SK-N-SH (cell line): ENCODE results near the gene OR8H3. TPM values are rescaled to one million over a fixed set of nuclear protein-coding genes. Genes with fewer than 3 reads are reported as not detected.

Experiments
- CTCF ChIA-PET: fragments of 300-600, 350-600 bp; formaldehyde crosslinking; extraction: SDS; loops from one replicate; lab custom pipeline; 2021; lab: Yijun Ruan, JAX
- POLR2A ChIA-PET: fragments of 350-600 bp; sonication (Branson Sonifier 250); formaldehyde crosslinking; extraction: SDS; loops from one replicate; lab custom pipeline; 2020; ENCODE audit warnings: antibody characterized with exemption, inconsistent platforms; lab: Yijun Ruan, JAX
- DNase-seq: peaks from one replicate; pipeline ENCODE4 v3.0.0; 2012
- H2AFZ ChIP-seq: fragments of 200-600 bp; sonication (generic); 2 replicates; pipeline ENCODE4 v1.8.1; 2016; ENCODE audit warnings: antibody characterized with exemption, mild to moderate bottlenecking, low read depth
- H3F3A ChIP-seq: fragments of 200-600 bp; sonication (generic); replicated peaks from 2 replicates; pipeline ENCODE3; 2016; ENCODE audit warnings: antibody characterized with exemption, mild to moderate bottlenecking; ENCODE audit not compliant: insufficient read depth
- H3K27ac ChIP-seq, 2 experiments: fragments of 200-500 bp in 1 of 2; fragments of 200-600 bp in 1 of 2; sonication (Bioruptor generic) in 1 of 2; sonication (generic), shearing (Covaris generic) in 1 of 2; 2 replicates each; pipeline versions ENCODE4 v1.5.1 to v1.6.1; 2014 to 2016; ENCODE audit warnings: low read depth in 2 of 2, inconsistent platforms in 1 of 2, low read length in 1 of 2, mild to moderate bottlenecking in 1 of 2, mixed read lengths in 1 of 2
- H3K27me3 ChIP-seq: fragments of 200-600 bp; sonication (generic), shearing (Covaris generic); 2 replicates; pipeline ENCODE4 v1.6.1; 2016; ENCODE audit warnings: mixed run types; ENCODE audit not compliant: insufficient read depth
- H3K36me3 ChIP-seq, 2 experiments: fragments of 200-500 bp in 1 of 2; fragments of 200-600 bp in 1 of 2; sonication (Bioruptor generic) in 1 of 2; sonication (generic) in 1 of 2; replicated peaks in 1 of 2; 2 replicates each; pipeline versions ENCODE3 to v1.5.1; 2014 to 2016; ENCODE audit warnings: low read length in 1 of 2, mild to moderate bottlenecking in 1 of 2; ENCODE audit not compliant: insufficient read depth in 2 of 2, control insufficient read depth in 1 of 2
- H3K4me1 ChIP-seq, 2 experiments: fragments of 200-500 bp in 1 of 2; fragments of 200-600 bp in 1 of 2; sonication (Bioruptor generic) in 1 of 2; sonication (generic), shearing (Covaris generic) in 1 of 2; 2 replicates each; pipeline versions ENCODE4 v1.5.1 to v1.6.1; 2014 to 2016; ENCODE audit warnings: low read depth in 1 of 2, low read length in 1 of 2, mixed run types in 1 of 2; ENCODE audit not compliant: insufficient read depth in 2 of 2, control insufficient read depth in 1 of 2
- H3K4me2 ChIP-seq: fragments of 200-600 bp; sonication (generic), shearing (Covaris generic); 2 replicates; pipeline ENCODE4 v1.6.1; 2017; ENCODE audit warnings: mixed run types
- H3K4me3 ChIP-seq, 2 experiments: fragments of 200-500 bp in 1 of 2; fragments of 200-600 bp in 1 of 2; sonication (Bioruptor generic) in 1 of 2; sonication (generic), shearing (Covaris generic) in 1 of 2; 2 replicates each; pipeline versions ENCODE4 v1.5.1 to v1.8.1; 2014 to 2016; ENCODE audit warnings: low read depth in 2 of 2, inconsistent platforms in 1 of 2, low read length in 1 of 2, mild to moderate bottlenecking in 1 of 2, mixed read lengths in 1 of 2, moderate library complexity in 1 of 2
- H3K79me2 ChIP-seq: fragments of 200-600 bp; sonication (generic); 2 replicates; pipeline ENCODE4 v1.8.1; 2017; ENCODE audit warnings: mild to moderate bottlenecking; ENCODE audit not compliant: insufficient read depth
- H3K9ac ChIP-seq: fragments of 200-600 bp; sonication (generic); 2 replicates; pipeline ENCODE4 v1.6.1; 2017; ENCODE audit warnings: mixed run types
- H3K9me2 ChIP-seq: fragments of 200-600 bp; sonication (generic); 2 replicates; pipeline ENCODE4 v1.6.1; 2017; ENCODE audit warnings: mixed run types
- H3K9me3 ChIP-seq: fragments of 200-600 bp; sonication (generic); 2 replicates; pipeline ENCODE4 v1.6.1; 2017; ENCODE audit warnings: mixed run types, mild to moderate bottlenecking, moderate library complexity
- H4K20me1 ChIP-seq: fragments of 200-600 bp; sonication (generic); 2 replicates; pipeline ENCODE4 v1.6.1; 2017; ENCODE audit warnings: mild to moderate bottlenecking, mixed run types; ENCODE audit not compliant: insufficient read depth
- CHD2 ChIP-seq: fragments of 150-350 bp; IDR thresholded peaks from 2 replicates; pipeline ENCODE4 v1.6.1; 2018; ENCODE audit warnings: low read length; ENCODE audit not compliant: partially characterized antibody
- ELF1 ChIP-seq: IDR thresholded peaks from 2 replicates; pipeline ENCODE4 v1.4.0; 2012
- EP300 ChIP-seq, 2 experiments: IDR thresholded peaks; 2 replicates each; pipeline versions ENCODE4 v1.4.0 to v1.6.1; 2012; ENCODE audit warnings: borderline replicate concordance in 1 of 2, low read depth in 1 of 2, low read length in 1 of 2
- FOSL2 ChIP-seq: IDR thresholded peaks from 2 replicates; pipeline ENCODE4 v1.4.0; 2012; ENCODE audit warnings: low read depth, mild to moderate bottlenecking, moderate library complexity, borderline replicate concordance
- FOXJ3 ChIP-seq: sonication (generic); formaldehyde crosslinking; IDR thresholded peaks from 2 replicates; pipeline ENCODE4 v1.5.1; 2020; ENCODE audit warnings: mild to moderate bottlenecking, missing genetic modification reagents
- GATA2 ChIP-seq: sonication (generic); formaldehyde crosslinking; IDR thresholded peaks from 2 replicates; pipeline ENCODE4 v1.5.0; 2020; ENCODE audit warnings: mild to moderate bottlenecking, missing genetic modification reagents
- JUND ChIP-seq: IDR thresholded peaks from 2 replicates; pipeline ENCODE4 v1.4.0; 2012
- MEF2A ChIP-seq: IDR thresholded peaks from 2 replicates; pipeline ENCODE4 v1.4.0; 2012; ENCODE audit warnings: low read depth, borderline replicate concordance
- NRF1 ChIP-seq: IDR thresholded peaks from 2 replicates; pipeline ENCODE4 v1.6.1; 2012; ENCODE audit warnings: low read depth, mild to moderate bottlenecking, low read length
- POLR2AphosphoS5 ChIP-seq: IDR thresholded peaks from 2 replicates; pipeline ENCODE4 v1.6.1; 2012; ENCODE audit warnings: low read depth, low read length
- RAD21 ChIP-seq: IDR thresholded peaks from 2 replicates; pipeline ENCODE4 v1.6.1; 2012; ENCODE audit warnings: mild to moderate bottlenecking, low read length
- RFX5 ChIP-seq: IDR thresholded peaks from 2 replicates; pipeline ENCODE4 v1.6.1; 2012; ENCODE audit warnings: mild to moderate bottlenecking, improper control_type of control experiment, low read length
- RXRA ChIP-seq: IDR thresholded peaks from 2 replicates; pipeline ENCODE4 v1.4.0; 2012; ENCODE audit warnings: low read depth, mild to moderate bottlenecking, borderline replicate concordance
- SMC3 ChIP-seq: IDR thresholded peaks from 2 replicates; pipeline ENCODE4 v1.6.1; 2012; ENCODE audit warnings: low read depth, low read length, improper control_type of control experiment
- TAF1 ChIP-seq: IDR thresholded peaks from 2 replicates; pipeline ENCODE4 v1.6.1; 2012; ENCODE audit warnings: low read depth, mild to moderate bottlenecking, low read length, moderate library complexity, borderline replicate concordance
- TCF12 ChIP-seq: IDR thresholded peaks from 2 replicates; pipeline ENCODE4 v1.4.0; 2012
- TEAD4 ChIP-seq: IDR thresholded peaks from 2 replicates; pipeline ENCODE4 v1.4.0; 2012; ENCODE audit warnings: mild to moderate bottlenecking, borderline replicate concordance; ENCODE audit not compliant: insufficient read depth
- WGBS: methylation state at CpG from one replicate; pipeline ENCODE4 v1.1.6; 2017; ENCODE audit warnings: low lambda C conversion rate; 5-methylcytosine and 5-hydroxymethylcytosine counted together
- polyA plus RNA-seq, 3 experiments: library from polyadenylated mRNA; depleted of rRNA; stranded (reverse); fragments of >200 nt; gene quantifications; 2 replicates each; pipeline ENCODE4 v1.2.3, GENCODE V29; 2012
- TF ChIP-seq, protein P1 (sequence below): IDR thresholded peaks from 2 replicates; pipeline ENCODE4 v1.6.1; 2012; ENCODE audit warnings: mild to moderate bottlenecking, low read depth, low read length, moderate library complexity
- TF ChIP-seq, protein P2 (sequence below): fragments of 150-350 bp; IDR thresholded peaks from 2 replicates; pipeline ENCODE4 v1.6.1; 2017; ENCODE audit warnings: antibody characterized with exemption, low read length, low read depth, borderline replicate concordance
- TF ChIP-seq, protein P3 (sequence below): IDR thresholded peaks from 2 replicates; pipeline ENCODE4 v1.4.0; 2012; ENCODE audit warnings: low read depth
- TF ChIP-seq, protein P4 (sequence below): IDR thresholded peaks from 2 replicates; pipeline ENCODE4 v1.4.0; 2012; ENCODE audit warnings: low read depth, borderline replicate concordance
- TF ChIP-seq, protein P5 (sequence below): fragments of 200-600 bp; sonication (generic); IDR thresholded peaks from 2 replicates; pipeline ENCODE4 v1.6.1; 2017; ENCODE audit warnings: antibody characterized with exemption, mild to moderate bottlenecking, moderate library complexity
- TF ChIP-seq, protein P6 (sequence below): IDR thresholded peaks from 2 replicates; pipeline ENCODE4 v1.4.0; 2012; ENCODE audit warnings: low read depth, borderline replicate concordance

OR8H3 gene
- polyA plus RNA-seq, 1 of the 3 experiments (the other 2 are of a cell fraction), result not detected

DNA sequence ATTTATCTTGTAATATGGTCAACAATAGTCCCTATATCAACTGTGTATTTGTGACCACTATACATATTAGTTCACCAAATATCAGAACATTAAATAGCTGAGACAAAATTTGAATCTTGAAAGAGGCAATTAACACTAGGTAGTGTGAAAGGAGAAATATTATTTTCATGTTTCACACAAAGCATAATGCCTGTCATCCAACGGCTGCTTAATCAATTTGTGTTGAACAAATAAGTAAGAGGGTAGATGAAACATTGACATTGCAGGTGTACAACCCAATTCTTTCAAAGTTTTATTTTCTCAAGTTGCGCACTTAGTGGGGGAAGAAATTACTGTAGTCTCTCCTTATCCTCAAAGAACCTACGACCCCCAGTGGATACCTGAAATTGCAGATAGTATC is 32.5 kb upstream of the OR8H3 start:
- POLR2A ChIA-PET, result no interaction called here
- 12% methylated on average over 3 of the region's 3 CpGs for WGBS
- no peak for DNase-seq

DNA sequence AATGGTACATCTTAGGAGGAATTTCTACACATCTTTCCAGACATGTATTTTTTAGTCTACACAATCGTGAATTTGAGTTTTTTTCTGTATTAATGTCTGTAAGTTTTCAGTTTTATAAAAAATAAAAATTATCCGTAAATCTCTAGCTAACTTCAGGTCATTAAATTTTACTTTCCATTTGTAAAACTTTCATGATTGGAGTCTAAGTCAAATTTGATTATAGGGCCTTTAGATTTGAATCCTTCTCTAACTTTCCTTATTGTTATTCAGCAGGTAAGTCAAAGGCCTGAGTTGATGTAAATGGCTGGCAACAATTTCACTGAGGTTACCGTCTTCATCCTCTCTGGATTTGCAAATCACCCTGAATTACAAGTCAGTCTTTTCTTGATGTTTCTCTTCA is 29.2 kb upstream of the OR8H3 start, which contains the start of gene OR8I2:
TSS of gene OR8I2 (plus strand) at position 301 of the 400 bp plus-strand sequence. CDS start at position 301, 0 bp downstream.
- CTCF ChIA-PET, result no interaction called here
- no peak within 1 kb of the TSS for H3K4me2 ChIP-seq
- TF ChIP-seq, protein P1, sequence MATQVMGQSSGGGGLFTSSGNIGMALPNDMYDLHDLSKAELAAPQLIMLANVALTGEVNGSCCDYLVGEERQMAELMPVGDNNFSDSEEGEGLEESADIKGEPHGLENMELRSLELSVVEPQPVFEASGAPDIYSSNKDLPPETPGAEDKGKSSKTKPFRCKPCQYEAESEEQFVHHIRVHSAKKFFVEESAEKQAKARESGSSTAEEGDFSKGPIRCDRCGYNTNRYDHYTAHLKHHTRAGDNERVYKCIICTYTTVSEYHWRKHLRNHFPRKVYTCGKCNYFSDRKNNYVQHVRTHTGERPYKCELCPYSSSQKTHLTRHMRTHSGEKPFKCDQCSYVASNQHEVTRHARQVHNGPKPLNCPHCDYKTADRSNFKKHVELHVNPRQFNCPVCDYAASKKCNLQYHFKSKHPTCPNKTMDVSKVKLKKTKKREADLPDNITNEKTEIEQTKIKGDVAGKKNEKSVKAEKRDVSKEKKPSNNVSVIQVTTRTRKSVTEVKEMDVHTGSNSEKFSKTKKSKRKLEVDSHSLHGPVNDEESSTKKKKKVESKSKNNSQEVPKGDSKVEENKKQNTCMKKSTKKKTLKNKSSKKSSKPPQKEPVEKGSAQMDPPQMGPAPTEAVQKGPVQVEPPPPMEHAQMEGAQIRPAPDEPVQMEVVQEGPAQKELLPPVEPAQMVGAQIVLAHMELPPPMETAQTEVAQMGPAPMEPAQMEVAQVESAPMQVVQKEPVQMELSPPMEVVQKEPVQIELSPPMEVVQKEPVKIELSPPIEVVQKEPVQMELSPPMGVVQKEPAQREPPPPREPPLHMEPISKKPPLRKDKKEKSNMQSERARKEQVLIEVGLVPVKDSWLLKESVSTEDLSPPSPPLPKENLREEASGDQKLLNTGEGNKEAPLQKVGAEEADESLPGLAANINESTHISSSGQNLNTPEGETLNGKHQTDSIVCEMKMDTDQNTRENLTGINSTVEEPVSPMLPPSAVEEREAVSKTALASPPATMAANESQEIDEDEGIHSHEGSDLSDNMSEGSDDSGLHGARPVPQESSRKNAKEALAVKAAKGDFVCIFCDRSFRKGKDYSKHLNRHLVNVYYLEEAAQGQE, result no peak
- TF ChIP-seq ELF1 (no peak), TAF1 (no peak), GATA2 (CRISPR knock-in tag) (no peak), JUND (no peak), TCF12 (no peak)
- TF ChIP-seq, protein P2, sequence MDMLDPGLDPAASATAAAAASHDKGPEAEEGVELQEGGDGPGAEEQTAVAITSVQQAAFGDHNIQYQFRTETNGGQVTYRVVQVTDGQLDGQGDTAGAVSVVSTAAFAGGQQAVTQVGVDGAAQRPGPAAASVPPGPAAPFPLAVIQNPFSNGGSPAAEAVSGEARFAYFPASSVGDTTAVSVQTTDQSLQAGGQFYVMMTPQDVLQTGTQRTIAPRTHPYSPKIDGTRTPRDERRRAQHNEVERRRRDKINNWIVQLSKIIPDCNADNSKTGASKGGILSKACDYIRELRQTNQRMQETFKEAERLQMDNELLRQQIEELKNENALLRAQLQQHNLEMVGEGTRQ, result no peak
- TF ChIP-seq, protein P3, sequence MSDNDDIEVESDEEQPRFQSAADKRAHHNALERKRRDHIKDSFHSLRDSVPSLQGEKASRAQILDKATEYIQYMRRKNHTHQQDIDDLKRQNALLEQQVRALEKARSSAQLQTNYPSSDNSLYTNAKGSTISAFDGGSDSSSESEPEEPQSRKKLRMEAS, result no peak

More for the DNA sequence above, 32.5 kb upstream of the OR8H3 start:
- Histone ChIP-seq H3K79me2 (no peaks in the 10 kb centered on the region), H3K4me3 (no peak overlapping the region; a peak in 1 of 4 replicates), H3K4me1 (no peaks in the 10 kb centered on the region), H3K4me2 (no peak overlapping the region), H2AFZ (no peak overlapping the region), H3F3A (no peaks in the 10 kb centered on the region), H3K27me3 (no peaks in the 10 kb centered on the region), H3K9me2 (no peaks in the 10 kb centered on the region), H3K9ac (no peak overlapping the region), H3K27ac (no peak overlapping the region), H3K36me3 (no peaks in the 10 kb centered on the region), H3K9me3 (no peaks in the 10 kb centered on the region), H4K20me1 (no peaks in the 10 kb centered on the region)
- no peak for TF ChIP-seq EP300 (IDR thresholded peaks at IDR 0.05; ENCODE audit: borderline replicate concordance in 1 of 2, low read depth in 1 of 2, low read length in 1 of 2)
- no peak for TF ChIP-seq RXRA
- TF ChIP-seq, protein P4, sequence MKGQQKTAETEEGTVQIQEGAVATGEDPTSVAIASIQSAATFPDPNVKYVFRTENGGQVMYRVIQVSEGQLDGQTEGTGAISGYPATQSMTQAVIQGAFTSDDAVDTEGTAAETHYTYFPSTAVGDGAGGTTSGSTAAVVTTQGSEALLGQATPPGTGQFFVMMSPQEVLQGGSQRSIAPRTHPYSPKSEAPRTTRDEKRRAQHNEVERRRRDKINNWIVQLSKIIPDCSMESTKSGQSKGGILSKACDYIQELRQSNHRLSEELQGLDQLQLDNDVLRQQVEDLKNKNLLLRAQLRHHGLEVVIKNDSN, result no peak
- no peak for TF ChIP-seq FOSL2
- no peak for TF ChIP-seq RFX5
- no peak for TF ChIP-seq TEAD4
- TF ChIP-seq SMC3, result no peak
- TF ChIP-seq, protein P5, sequence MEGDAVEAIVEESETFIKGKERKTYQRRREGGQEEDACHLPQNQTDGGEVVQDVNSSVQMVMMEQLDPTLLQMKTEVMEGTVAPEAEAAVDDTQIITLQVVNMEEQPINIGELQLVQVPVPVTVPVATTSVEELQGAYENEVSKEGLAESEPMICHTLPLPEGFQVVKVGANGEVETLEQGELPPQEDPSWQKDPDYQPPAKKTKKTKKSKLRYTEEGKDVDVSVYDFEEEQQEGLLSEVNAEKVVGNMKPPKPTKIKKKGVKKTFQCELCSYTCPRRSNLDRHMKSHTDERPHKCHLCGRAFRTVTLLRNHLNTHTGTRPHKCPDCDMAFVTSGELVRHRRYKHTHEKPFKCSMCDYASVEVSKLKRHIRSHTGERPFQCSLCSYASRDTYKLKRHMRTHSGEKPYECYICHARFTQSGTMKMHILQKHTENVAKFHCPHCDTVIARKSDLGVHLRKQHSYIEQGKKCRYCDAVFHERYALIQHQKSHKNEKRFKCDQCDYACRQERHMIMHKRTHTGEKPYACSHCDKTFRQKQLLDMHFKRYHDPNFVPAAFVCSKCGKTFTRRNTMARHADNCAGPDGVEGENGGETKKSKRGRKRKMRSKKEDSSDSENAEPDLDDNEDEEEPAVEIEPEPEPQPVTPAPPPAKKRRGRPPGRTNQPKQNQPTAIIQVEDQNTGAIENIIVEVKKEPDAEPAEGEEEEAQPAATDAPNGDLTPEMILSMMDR, result no peak
- no peak for TF ChIP-seq POLR2AphosphoS5
- TF ChIP-seq NRF1, result no peak
- no peak for TF ChIP-seq RAD21
- TF ChIP-seq, protein P6, sequence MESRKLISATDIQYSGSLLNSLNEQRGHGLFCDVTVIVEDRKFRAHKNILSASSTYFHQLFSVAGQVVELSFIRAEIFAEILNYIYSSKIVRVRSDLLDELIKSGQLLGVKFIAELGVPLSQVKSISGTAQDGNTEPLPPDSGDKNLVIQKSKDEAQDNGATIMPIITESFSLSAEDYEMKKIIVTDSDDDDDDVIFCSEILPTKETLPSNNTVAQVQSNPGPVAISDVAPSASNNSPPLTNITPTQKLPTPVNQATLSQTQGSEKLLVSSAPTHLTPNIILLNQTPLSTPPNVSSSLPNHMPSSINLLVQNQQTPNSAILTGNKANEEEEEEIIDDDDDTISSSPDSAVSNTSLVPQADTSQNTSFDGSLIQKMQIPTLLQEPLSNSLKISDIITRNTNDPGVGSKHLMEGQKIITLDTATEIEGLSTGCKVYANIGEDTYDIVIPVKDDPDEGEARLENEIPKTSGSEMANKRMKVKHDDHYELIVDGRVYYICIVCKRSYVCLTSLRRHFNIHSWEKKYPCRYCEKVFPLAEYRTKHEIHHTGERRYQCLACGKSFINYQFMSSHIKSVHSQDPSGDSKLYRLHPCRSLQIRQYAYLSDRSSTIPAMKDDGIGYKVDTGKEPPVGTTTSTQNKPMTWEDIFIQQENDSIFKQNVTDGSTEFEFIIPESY, result no peak
- TF ChIP-seq GATA2 (CRISPR knock-in tag), result no peak
- no peak for TF ChIP-seq CHD2
- TF ChIP-seq FOXJ3 (CRISPR knock-in tag), result no peak
- no peak for TF ChIP-seq MEF2A
- CTCF ChIA-PET, result no interaction called here

More for the DNA sequence above, 29.2 kb upstream of the OR8H3 start, which contains the start of gene OR8I2:
- under 1% methylated on average over 3 of the region's 3 CpGs for WGBS
- Histone ChIP-seq H3K9me2 (no peaks in the 10 kb centered on the region), H3K27me3 (no peaks in the 10 kb centered on the region), H3K4me3 (no peak within 1 kb of the TSS), H3F3A (no peaks in the 10 kb centered on the region), H3K4me1 (no peaks in the 10 kb centered on the region), H3K9ac (no peak within 1 kb of the TSS), H3K27ac (no peak within 1 kb of the TSS), H4K20me1 (no peaks in the 10 kb centered on the region), H3K9me3 (no peaks in the 10 kb centered on the region), H2AFZ (no peak within 1 kb of the TSS), H3K36me3 (no peaks in the 10 kb centered on the region), H3K79me2 (no peaks in the 10 kb centered on the region)
- POLR2A ChIA-PET, result no interaction called here
- DNase-seq, result no peak
